Transverse colon (tissue), 4 donors: ENCODE results near the gene PRPS1L1. TPM values are rescaled to one million over a fixed set of nuclear protein-coding genes. Genes with fewer than 3 reads are reported as not detected.

Source experiments
- DNase-seq: peaks from one replicate; pipeline ENCODE4 v3.0.0-alpha.2; 2019
- H3K27ac ChIP-seq, 4 donors: fragments of 200-600 bp; sonication (generic); 2 replicates each; pipeline ENCODE4 v1.5.1; 2016 to 2018; ENCODE audit warnings: inconsistent platforms in 4 of 4
- H3K27me3 ChIP-seq: fragments of 200-600 bp; sonication (generic); 2 replicates; pipeline ENCODE4 v1.5.1; 2017; ENCODE audit warnings: inconsistent platforms
- H3K36me3 ChIP-seq, 4 donors: fragments of 200-600 bp; sonication (generic); 2 replicates each; pipeline ENCODE4 v1.5.1; 2017 to 2019; ENCODE audit warnings: inconsistent platforms in 4 of 4
- H3K4me1 ChIP-seq, 4 donors: fragments of 200-600 bp; sonication (generic); 2 replicates each; pipeline ENCODE4 v1.5.1; 2017 to 2020; ENCODE audit warnings: inconsistent platforms in 4 of 4
- H3K4me3 ChIP-seq, 4 donors: fragments of 200-600 bp; sonication (generic); 1 replicate in 1 of 4; 2 replicates in 3 of 4; pipeline versions ENCODE4 v1.5.1 to v1.6.1; 2017 to 2019; ENCODE audit warnings: inconsistent platforms in 4 of 4
- H3K9me3 ChIP-seq, 2 donors: fragments of 200-600 bp; sonication (generic); 2 replicates each; pipeline ENCODE4 v1.5.1; 2017 to 2019; ENCODE audit warnings: inconsistent platforms in 2 of 2
- EP300 ChIP-seq: sonication (generic); formaldehyde crosslinking; IDR thresholded peaks from one replicate; pipeline ENCODE4 v1.6.1; 2017; ENCODE audit warnings: antibody characterized with exemption, low read depth
- POLR2A ChIP-seq: fragments of 450-650 bp; IDR thresholded peaks from one replicate; pipeline ENCODE4 v1.6.1; 2016; ENCODE audit warnings: antibody characterized with exemption, mild to moderate bottlenecking, moderate library complexity
- POLR2AphosphoS5 ChIP-seq, 3 donors: sonication (generic); formaldehyde crosslinking; IDR thresholded peaks; one replicate each; pipeline ENCODE4 v1.6.1; 2016; ENCODE audit warnings: antibody characterized with exemption in 3 of 3
- WGBS, 2 donors: methylation state at CpG; one replicate each; pipeline ENCODE4 v1.1.5; 2018; ENCODE audit warnings: low coverage in 1 of 2; 5-methylcytosine and 5-hydroxymethylcytosine counted together
- in situ Hi-C, 4 donors: fragments of 200-750 bp; cut with MboI; loops; one replicate each; pipeline versions ENCODE4 v1.15.0 to v1.15.1; 2017; ENCODE audit warnings: low sequenced_read_pairs in 3 of 4, low pct_ligation_motif_present in 1 of 4, low pct_unique_long_range_greater_than_20kb in 1 of 4
- intact Hi-C: fragments of 100-400 bp; cut with DNase I; formaldehyde crosslinking; loops from one replicate; pipeline ENCODE4 v1.15.1; 2023; ENCODE audit warnings: low total_unique reads
- total RNA-seq, 4 donors: library from RNA; depleted of rRNA; stranded (reverse); fragments of >200 nt; gene quantifications; one replicate each; pipeline ENCODE4 v1.1.0, GENCODE V29; 2016
- TF ChIP-seq, protein P1 (sequence below), 5 experiments: fragments of 200-600 bp in 3 of 5; fragments of 450-650 bp in 2 of 5; sonication (generic) in 3 of 5; IDR thresholded peaks; 1 replicate in 2 of 5; 2 replicates in 3 of 5; pipeline ENCODE4 v1.5.1; 2016 to 2017; ENCODE audit warnings: antibody characterized with exemption in 5 of 5, inconsistent platforms in 3 of 5, mild to moderate bottlenecking in 2 of 5, moderate library complexity in 1 of 5

PRPS1L1 gene
- total RNA-seq, 4 donors from 2014 or later, result not detected

DNA sequence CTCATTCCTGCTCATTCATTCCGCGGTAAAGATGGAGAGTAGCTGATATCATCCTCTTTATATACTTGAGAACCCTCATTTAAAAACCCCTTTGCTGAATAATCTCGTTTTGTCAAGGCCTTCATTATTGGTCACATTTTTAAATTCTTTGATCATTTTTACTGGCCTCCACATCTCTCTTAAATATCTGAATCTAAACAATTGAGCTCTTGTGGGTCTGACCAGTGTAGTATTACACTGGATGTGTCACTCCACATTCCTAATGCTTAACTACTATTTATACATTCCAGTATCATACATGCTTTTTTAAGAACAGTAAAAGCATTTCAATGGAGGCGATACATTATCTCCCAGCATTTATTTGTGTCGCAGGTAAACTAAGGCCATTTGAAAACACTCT is 12.6 kb upstream of the PRPS1L1 start:
- no peak overlapping the region for H3K4me3 ChIP-seq
- intact Hi-C loops, result no loop called here

DNA sequence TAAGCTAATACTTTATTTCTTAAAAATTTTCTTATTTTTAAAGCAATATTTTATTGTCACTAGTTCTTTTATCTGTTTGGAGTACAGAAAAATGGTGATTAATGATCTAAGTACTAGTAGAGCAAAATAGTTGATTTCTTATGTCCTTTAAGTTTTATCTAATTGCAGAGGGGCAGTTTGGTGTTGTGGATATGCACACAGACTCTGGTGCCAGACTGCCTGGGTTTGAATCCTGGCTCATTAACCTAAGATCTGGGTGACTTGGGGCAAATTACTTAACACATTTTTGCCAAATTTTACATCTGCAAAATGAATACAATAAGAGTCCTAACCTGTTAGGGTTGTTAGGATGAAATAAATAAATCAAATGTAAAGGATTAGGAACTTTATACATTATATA is 10.7 kb upstream of the PRPS1L1 start:
- Histone ChIP-seq H3K36me3 (no peaks in the 10 kb centered on the region), H3K27ac (no peak overlapping the region), H3K27me3 (no peaks in the 10 kb centered on the region), H3K4me1 (no peaks in the 10 kb centered on the region), H3K9me3 (no peaks in the 10 kb centered on the region), H3K4me3 (no peak overlapping the region)
- in situ Hi-C loops, result no loop called here
- DNase-seq, result no peak
- intact Hi-C loops, result no loop called here
- no peak for TF ChIP-seq EP300
- no peak for TF ChIP-seq POLR2AphosphoS5 (IDR thresholded peaks at IDR 0.05)
- TF ChIP-seq, protein P1, sequence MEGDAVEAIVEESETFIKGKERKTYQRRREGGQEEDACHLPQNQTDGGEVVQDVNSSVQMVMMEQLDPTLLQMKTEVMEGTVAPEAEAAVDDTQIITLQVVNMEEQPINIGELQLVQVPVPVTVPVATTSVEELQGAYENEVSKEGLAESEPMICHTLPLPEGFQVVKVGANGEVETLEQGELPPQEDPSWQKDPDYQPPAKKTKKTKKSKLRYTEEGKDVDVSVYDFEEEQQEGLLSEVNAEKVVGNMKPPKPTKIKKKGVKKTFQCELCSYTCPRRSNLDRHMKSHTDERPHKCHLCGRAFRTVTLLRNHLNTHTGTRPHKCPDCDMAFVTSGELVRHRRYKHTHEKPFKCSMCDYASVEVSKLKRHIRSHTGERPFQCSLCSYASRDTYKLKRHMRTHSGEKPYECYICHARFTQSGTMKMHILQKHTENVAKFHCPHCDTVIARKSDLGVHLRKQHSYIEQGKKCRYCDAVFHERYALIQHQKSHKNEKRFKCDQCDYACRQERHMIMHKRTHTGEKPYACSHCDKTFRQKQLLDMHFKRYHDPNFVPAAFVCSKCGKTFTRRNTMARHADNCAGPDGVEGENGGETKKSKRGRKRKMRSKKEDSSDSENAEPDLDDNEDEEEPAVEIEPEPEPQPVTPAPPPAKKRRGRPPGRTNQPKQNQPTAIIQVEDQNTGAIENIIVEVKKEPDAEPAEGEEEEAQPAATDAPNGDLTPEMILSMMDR (IDR thresholded peaks at IDR 0.05), result no peak
- TF ChIP-seq POLR2A, result no peak

More for the DNA sequence above, 12.6 kb upstream of the PRPS1L1 start:
- H3K9me3 ChIP-seq, result no peaks in the 10 kb centered on the region
- no peak for DNase-seq
- WGBS, 2 donors, result 79 to 84% methylated on average over 5 of the region's 5 CpGs
- in situ Hi-C loops, result no loop called here
- no peaks in the 10 kb centered on the region for H3K36me3 ChIP-seq
- no peaks in the 10 kb centered on the region for H3K4me1 ChIP-seq
- TF ChIP-seq POLR2AphosphoS5 (IDR thresholded peaks at IDR 0.05), result no peak
- TF ChIP-seq EP300, result no peak
- TF ChIP-seq, protein P1 (IDR thresholded peaks at IDR 0.05), result no peak
- no peak for TF ChIP-seq POLR2A
- no peak overlapping the region for H3K27ac ChIP-seq
- H3K27me3 ChIP-seq, result no peaks in the 10 kb centered on the region

DNA sequence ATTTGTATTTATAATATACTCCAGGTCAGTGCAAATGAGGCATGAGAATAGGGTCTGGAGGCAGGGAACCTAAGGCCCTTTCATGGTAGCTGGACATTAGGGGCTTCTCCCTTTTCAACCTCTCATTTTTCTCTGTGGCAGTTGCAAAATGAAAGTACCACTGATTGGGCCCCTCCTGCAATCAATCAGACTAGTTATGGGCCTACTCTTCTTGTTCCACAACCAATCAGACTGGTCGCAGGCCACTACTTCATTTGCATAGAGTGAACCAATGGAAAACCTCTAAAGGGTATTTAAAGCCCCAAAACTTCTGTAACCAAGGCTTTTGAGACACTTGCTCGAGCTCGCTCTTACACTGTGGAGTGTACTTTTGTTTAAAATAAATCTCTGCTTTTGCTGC is 10.0 kb upstream of the PRPS1L1 start:
- intact Hi-C loops, result no loop called here
- Histone ChIP-seq H3K4me1 (no peaks in the 10 kb centered on the region), H3K9me3 (no peaks in the 10 kb centered on the region), H3K27me3 (no peaks in the 10 kb centered on the region), H3K36me3 (no peaks in the 10 kb centered on the region), H3K4me3 (no peak overlapping the region), H3K27ac (no peak overlapping the region)
- WGBS, 2 donors, result 73 to 91% methylated on average over 3 of the region's 3 CpGs
- no peak for DNase-seq
- no peak for TF ChIP-seq POLR2AphosphoS5 (IDR thresholded peaks at IDR 0.05)
- in situ Hi-C loops, result no loop called here

DNA sequence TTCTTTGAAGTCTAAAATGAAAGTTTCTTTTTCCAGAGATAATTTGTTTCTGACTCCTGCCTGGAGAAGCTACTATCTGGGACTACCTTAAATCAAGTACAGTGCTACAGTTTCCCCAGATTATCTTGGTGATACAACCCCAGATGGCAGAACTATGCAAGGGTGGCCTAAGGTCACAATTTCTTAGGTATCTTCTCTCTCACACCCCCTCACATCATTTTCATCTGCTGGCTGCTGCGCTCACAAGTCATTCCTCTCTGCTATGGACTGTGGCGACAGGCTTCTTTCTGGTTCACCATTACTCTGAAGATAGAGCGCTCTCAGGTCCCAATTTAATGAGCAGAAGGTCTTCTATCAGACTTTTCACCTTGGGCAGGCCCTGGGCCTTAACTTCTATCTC is 9.1 kb upstream of the PRPS1L1 start:
- DNase-seq, result no peak
- Histone ChIP-seq H3K9me3 (no peaks in the 10 kb centered on the region), H3K27me3 (no peaks in the 10 kb centered on the region), H3K36me3 (no peaks in the 10 kb centered on the region), H3K27ac (no peak overlapping the region), H3K4me3 (no peak overlapping the region), H3K4me1 (no peaks in the 10 kb centered on the region)
- in situ Hi-C loops, result no loop called here
- 90 to 100% methylated on average over 3 of the region's 3 CpGs for WGBS, 2 donors
- TF ChIP-seq POLR2A (no peak), EP300 (no peak), POLR2AphosphoS5 (IDR thresholded peaks at IDR 0.05) (no peak)
- TF ChIP-seq, protein P1 (IDR thresholded peaks at IDR 0.05), result no peak
- intact Hi-C loops, result no loop called here

DNA sequence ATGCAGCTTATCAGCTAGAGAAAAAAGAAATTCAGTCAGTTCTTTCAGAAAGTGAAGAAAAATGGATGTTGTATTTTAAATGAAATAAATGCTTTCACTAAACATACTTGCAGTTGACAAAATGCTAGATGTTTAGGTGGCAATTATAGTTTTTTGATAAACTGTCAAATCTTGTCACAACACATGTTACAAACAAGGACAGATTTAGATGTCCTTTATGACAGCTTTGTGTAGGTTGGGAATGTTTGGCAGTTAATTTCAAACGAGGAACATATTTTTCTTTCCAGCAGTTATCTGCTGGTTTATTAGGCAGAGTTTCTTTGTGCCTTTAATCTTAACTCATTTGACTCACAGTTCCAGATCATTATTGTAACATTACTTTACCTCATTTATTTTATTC is 3.1 kb upstream of the PRPS1L1 start:
- 28 to 36% methylated on average over 1 of the region's 1 CpG for WGBS, 2 donors
- H3K4me1 ChIP-seq, result no peaks in the 10 kb centered on the region
- intact Hi-C loops, result no loop called here

More for the DNA sequence above, 3.1 kb upstream of the PRPS1L1 start:
- no peaks in the 10 kb centered on the region for H3K36me3 ChIP-seq
- no peaks in the 10 kb centered on the region for H3K9me3 ChIP-seq
- no peak overlapping the region for H3K4me3 ChIP-seq
- H3K27me3 ChIP-seq, result no peaks in the 10 kb centered on the region
- in situ Hi-C loops, result no loop called here
- no peak for DNase-seq
- H3K27ac ChIP-seq, result no peak overlapping the region
- TF ChIP-seq, protein P1 (IDR thresholded peaks at IDR 0.05), result no peak
- no peak for TF ChIP-seq POLR2A
- no peak for TF ChIP-seq EP300
- no peak for TF ChIP-seq POLR2AphosphoS5 (IDR thresholded peaks at IDR 0.05)
